SIG-M5 treated with dmso at 0.1 percent for 504 hours (cell line): ENCODE data around the gene COL18A1.
"Not testable (repeated sequence)": the region's sequence is repeated elsewhere in the genome, so short reads cannot be mapped to it uniquely, and the experiment has no call there.

Source experiments
- DNase-seq: peaks from one replicate; lab custom pipeline; 2025; ENCODE audit not compliant: unreplicated experiment; lab: John Stamatoyannopoulos, UW

The COL18A1 gene

GRCh38 chr21:45529785-45530422 is 124.9 kb downstream of the COL18A1 start:
- DNase-seq, result no peak

- no peak for DNase-seq
Measured at GRCh38 chr21:45530423-45531113, 125.6 kb downstream of the COL18A1 start.

GRCh38 chr21:45531114-45531392 is 126.1 kb downstream of the COL18A1 start:
- DNase-seq, result not testable (repeated sequence)

GRCh38 chr21:45531393-45532215 is 126.6 kb downstream of the COL18A1 start:
- no peak for DNase-seq

GRCh38 chr21:45532826-45533360 is 127.9 kb downstream of the COL18A1 start:
- peak; percentile 26 for DNase-seq

GRCh38 chr21:45533361-45533845 is 128.4 kb downstream of the COL18A1 start:
- DNase-seq, result no peak

- no peak for DNase-seq
Measured at GRCh38 chr21:45533846-45534635, 129.1 kb downstream of the COL18A1 start.

- DNase-seq, result no peak
Measured at GRCh38 chr21:45534636-45535331, 129.8 kb downstream of the COL18A1 start.

GRCh38 chr21:45535341-45536081 is 130.5 kb downstream of the COL18A1 start:
- DNase-seq, result peak; percentile 53

GRCh38 chr21:45536301-45537081 is 131.5 kb downstream of the COL18A1 start:
- DNase-seq, result no peak

GRCh38 chr21:45537111-45537745 is 132.3 kb downstream of the COL18A1 start:
- DNase-seq, result no peak

GRCh38 chr21:45537746-45538291 is 132.9 kb downstream of the COL18A1 start:
- DNase-seq, result no peak

GRCh38 chr21:45538381-45539045 is 133.5 kb downstream of the COL18A1 start:
- no peak for DNase-seq

GRCh38 chr21:45539046-45539795 is 134.3 kb downstream of the COL18A1 start:
- DNase-seq, result no peak

- DNase-seq, result no peak
Measured at GRCh38 chr21:45539796-45540600, 135.0 kb downstream of the COL18A1 start.

GRCh38 chr21:45540601-45540970 is 135.6 kb downstream of the COL18A1 start:
- no peak for DNase-seq
